Measurements from ENCODE around the gene SCN8A.

DNA sequence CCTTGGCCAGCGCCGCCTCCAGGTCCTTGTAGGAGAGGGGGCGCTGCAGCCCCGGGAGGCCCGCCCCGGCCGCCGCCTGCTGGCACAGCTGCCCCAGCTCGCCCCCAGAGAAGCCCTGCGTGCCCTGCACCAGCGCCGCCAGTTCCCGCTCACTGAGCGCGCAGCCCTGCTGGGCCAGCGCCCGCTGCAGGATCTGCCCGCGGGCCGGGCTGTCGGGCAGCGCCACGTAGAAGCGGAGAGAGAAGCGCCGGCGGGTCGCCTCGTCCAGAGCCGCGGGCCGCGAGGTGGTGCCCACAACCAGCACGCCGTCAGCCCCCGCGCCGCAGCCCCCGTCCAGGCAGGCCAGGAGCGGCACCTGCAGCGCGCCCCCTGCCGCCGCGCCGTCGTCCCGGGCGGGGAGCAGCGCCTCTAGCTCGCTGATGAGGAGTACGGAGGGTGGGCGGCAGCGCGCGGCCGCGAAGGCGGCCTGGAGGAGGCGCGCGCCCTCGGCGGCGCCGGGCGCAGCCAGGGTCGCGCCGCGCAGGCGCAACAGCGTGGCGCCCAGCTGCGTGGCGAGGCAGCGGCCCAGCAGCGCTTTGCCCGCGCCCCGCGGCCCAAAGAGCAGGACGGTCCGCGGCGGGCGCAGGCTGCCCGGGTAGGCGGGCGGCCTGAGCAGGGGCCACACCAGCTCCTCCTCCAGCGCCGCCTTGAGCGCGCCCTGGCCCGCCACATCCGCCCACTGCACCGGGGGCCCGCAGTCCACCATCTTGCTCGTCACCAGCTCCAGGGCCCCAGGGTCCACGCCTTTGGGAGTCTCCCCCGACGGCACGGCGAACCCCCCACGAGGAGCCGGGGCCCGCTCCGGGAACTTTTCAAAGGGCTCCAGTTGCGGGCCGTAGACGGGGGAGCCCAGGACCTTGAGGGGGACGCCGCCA is 229.8 kb downstream of the SCN8A start:
- no peak for TF ChIP-seq POLR2A (IDR thresholded peaks at IDR 0.05)
- TF ChIP-seq CTCF (IDR thresholded peaks at IDR 0.05), result peak; percentile 1 to 30 (median 28)

Data from testis (tissue), 2 donors.